GM12878 (cell line): Measurements from ENCODE around the gene CNN3.

Experiments
- CTCF ChIP-seq, 3 experiments: IDR thresholded peaks in 2 of 3; conservative IDR thresholded peaks in 1 of 3; 2 replicates each; pipeline ENCODE4 v1.5.1; 2011; ENCODE audit warnings: low read depth in 3 of 3, low read length in 3 of 3, mild to moderate bottlenecking in 3 of 3, control low read depth in 2 of 3, moderate library complexity in 2 of 3, inconsistent platforms in 1 of 3, mixed read lengths in 1 of 3; ENCODE audit not compliant: control insufficient read depth in 2 of 3, insufficient read depth in 1 of 3; ENCODE audit errors: extremely low read depth in 1 of 3
- ESRRA ChIP-seq: IDR thresholded peaks from 2 replicates; pipeline ENCODE4 v1.6.1; 2012; ENCODE audit warnings: mild to moderate bottlenecking, low read length, improper control_type of control experiment
- FOXM1 ChIP-seq: IDR thresholded peaks from 2 replicates; pipeline ENCODE4 v1.6.1; 2012; ENCODE audit warnings: low read depth, mild to moderate bottlenecking, inconsistent platforms, low read length, moderate library complexity
- IKZF1 ChIP-seq: fragments of 450-650 bp; conservative IDR thresholded peaks from 2 replicates; pipeline ENCODE4 v1.6.1; 2017; ENCODE audit warnings: antibody characterized with exemption, mild to moderate bottlenecking
- MXI1 ChIP-seq: fragments of 150-350 bp; IDR thresholded peaks from 2 replicates; pipeline ENCODE4 v1.6.1; 2011; ENCODE audit warnings: low read depth, mild to moderate bottlenecking, inconsistent platforms, low read length, improper control_type of control experiment
- NBN ChIP-seq: fragments of 450-650 bp; IDR thresholded peaks from 2 replicates; pipeline ENCODE4 v1.6.1; 2016
- NR2C2 ChIP-seq: IDR thresholded peaks from 2 replicates; pipeline ENCODE4 v1.6.1; 2011; ENCODE audit warnings: borderline replicate concordance, low read depth; ENCODE audit not compliant: control insufficient read depth, insufficient read length
- POLR2AphosphoS5 ChIP-seq: IDR thresholded peaks from 2 replicates; pipeline ENCODE4 v1.6.1; 2011; ENCODE audit warnings: mild to moderate bottlenecking, low read length, inconsistent platforms
- RAD51 ChIP-seq: fragments of 450-650 bp; IDR thresholded peaks from 2 replicates; pipeline ENCODE4 v1.6.1; 2016; ENCODE audit warnings: moderate library complexity, mild to moderate bottlenecking, inconsistent platforms
- ZBTB4 ChIP-seq: fragments of 450-650 bp; formaldehyde crosslinking; IDR thresholded peaks from 2 replicates; pipeline ENCODE4 v1.4.0; 2022; ENCODE audit warnings: mild to moderate bottlenecking, moderate library complexity
- ZNF384 ChIP-seq: IDR thresholded peaks from 2 replicates; pipeline ENCODE4 v1.6.1; 2012; ENCODE audit warnings: low read depth, mild to moderate bottlenecking, low read length, improper control_type of control experiment, borderline replicate concordance

GRCh38 chr1:94919241-94920030, 7.5 kb downstream of the CNN3 start:
- TF ChIP-seq NR2C2 = no peak
- TF ChIP-seq POLR2AphosphoS5 = no peak
- TF ChIP-seq CTCF (IDR thresholded peaks at IDR 0.05 in 2 of 3, conservative IDR thresholded peaks at IDR 0.05 in 1 of 3; ENCODE audit: control insufficient read depth in 2 of 3, extremely low read depth in 1 of 3, insufficient read depth in 1 of 3, low read depth in 3 of 3, low read length in 3 of 3) = no peak
- TF ChIP-seq MXI1 = no peak
- TF ChIP-seq ZNF384 = no peak
- no peak for TF ChIP-seq ZBTB4 (CRISPR knock-in tag)
- no peak for TF ChIP-seq IKZF1
- TF ChIP-seq FOXM1 = no peak
- no peak for TF ChIP-seq ESRRA
- TF ChIP-seq NBN = no peak
- no peak for TF ChIP-seq RAD51
